GM18868 (cell line): ENCODE results near the gene ZCCHC14.
"Not testable (repeated sequence)": the region's sequence is repeated elsewhere in the genome, so short reads cannot be mapped to it uniquely, and the experiment has no call there.

Experiments used
- ATAC-seq: cut with Tn5 transposase; IDR thresholded peaks from one replicate; pipeline ENCODE4 v1.9.1; 2021; ENCODE audit warnings: mild to moderate bottlenecking, moderate library complexity; ENCODE audit not compliant: unreplicated experiment

Gene ZCCHC14

DNA sequence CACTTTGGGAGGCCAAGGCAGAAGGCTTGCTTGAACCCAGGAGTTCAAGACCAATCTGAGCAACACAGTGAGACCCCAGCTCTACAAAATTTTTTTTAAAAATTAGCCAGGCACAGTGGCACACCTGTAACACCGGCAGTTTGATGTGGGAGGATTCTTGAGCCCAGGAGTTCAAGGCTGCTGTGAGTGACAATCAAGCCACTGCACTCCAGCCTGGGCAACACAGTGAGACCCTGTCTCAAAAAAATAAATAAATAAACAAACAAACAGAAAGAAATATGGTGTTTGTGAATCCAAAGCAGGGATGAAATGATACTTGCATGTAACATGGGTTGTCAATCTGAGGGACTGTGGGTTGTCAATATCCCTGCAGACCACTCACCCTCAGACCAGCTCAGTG lies 125.9 kb downstream of the ZCCHC14 start:
- ATAC-seq = no peak

DNA sequence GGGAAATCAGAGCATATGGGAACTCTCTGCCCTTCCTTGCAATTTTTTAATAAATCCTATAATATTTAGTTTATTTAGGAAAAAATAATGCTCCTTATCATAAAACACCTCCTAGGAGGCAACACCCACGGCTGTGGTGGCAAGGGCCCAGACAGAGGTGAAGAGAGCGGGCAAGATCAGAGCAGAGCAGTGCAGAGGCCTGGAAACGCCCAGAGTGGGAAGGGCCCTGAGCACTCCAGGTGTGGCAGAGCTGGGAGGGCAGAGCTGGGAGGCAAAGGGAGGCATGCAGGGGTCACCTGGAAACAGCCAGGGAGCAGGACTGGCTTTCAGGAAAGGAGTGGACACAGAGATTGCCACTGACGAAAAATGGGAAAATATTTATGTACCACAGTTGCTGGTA lies 126.5 kb downstream of the ZCCHC14 start:
- no peak for ATAC-seq

DNA sequence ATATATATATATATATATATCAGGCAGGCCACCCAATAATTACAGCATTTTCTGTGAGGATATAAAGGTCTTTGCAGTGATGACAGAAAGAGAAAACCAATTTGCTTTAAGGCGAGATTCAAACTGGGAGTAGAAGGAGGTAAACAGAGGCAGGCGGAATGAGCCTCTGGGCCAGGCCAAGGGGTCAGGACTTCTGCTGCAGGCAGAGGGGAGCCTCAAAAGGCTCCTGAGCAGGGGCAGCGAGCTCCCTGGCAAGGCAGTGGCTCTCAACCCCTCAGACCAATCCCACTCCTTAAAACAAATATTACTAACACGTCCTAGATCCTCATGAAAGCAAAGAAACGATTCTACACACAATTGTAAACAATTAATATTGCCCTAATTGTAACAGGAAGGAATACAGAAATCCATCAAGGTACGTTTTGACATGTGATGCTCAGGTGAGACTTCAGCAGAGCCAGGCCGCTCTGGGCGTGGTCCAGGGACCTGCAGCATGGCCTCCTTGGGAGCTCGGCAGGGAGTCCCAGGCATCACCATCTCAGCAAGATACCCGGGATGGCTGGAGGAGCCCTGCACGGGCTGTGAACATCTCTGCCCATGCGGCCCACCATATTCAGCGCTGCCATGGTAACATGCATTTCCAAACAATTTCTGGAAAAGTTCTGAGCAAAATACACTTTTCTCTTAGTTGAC lies 127.7 kb downstream of the ZCCHC14 start:
- ATAC-seq = no peak

DNA sequence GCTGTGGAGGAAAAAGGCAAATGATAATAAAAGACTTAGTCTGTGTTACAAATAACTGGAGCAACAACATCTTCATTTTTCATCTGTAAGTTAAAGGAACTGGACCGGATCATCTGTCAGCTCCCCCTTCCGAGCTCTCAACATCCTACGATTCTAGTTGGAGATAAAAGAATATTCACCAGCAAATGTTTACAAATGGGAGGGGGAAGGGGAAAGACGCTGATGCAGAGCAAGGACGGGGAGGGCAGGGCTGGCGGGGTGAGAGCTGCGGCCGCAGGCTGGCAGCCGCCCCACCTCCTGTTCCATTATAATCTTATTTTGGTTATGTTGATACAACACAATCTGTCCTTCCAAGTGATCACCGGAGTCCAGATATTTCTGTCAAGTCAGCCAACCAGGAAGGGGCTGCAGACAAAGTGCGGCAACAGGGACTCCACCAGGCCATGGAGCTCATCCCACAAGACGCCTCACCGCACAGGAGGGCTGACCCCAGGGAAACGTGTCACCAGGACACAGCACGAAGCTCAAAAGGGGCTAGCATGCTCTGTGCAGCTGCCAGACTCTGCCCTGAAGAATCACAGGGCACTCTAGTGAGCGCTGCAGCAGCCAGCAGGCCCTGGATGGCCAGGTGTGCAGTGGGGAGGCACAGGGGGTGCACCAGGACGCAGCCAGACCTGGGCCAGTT lies 128.9 kb downstream of the ZCCHC14 start:
- no peak for ATAC-seq

DNA sequence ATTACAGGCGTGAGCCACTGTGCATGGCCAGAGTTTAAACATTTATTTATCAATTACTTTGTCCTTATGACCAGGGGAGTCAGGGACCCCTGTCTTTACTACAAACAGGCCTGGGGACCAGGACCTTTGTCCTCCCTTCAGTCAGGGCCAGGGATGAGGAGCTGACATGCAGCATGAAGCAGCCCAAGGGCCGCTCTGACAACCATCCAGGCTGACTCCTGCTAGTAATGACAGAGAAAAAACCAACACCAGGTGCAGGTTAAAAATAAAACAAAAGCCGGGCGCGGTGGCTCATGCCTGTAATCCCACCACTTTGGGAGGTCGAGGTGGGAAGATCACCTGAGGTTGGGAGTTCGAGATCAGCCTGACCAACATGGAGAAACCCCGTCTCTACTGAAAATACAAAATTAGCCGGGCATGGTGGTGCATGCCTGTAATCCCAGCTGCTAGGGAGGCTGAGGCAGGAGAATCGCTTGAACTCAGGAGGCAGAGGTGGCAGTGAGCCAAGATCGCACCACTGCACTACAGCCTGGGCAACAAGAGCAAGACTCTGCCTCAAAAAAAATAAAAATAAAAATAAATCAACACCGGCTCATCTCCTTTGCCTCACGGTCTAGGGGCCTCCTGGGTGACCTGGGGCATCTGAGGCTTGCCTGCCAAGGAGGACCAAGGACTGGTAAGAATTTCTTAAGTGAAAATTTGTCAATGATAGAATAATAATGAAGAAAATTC lies 129.8 kb downstream of the ZCCHC14 start:
- ATAC-seq = not testable (repeated sequence)

DNA sequence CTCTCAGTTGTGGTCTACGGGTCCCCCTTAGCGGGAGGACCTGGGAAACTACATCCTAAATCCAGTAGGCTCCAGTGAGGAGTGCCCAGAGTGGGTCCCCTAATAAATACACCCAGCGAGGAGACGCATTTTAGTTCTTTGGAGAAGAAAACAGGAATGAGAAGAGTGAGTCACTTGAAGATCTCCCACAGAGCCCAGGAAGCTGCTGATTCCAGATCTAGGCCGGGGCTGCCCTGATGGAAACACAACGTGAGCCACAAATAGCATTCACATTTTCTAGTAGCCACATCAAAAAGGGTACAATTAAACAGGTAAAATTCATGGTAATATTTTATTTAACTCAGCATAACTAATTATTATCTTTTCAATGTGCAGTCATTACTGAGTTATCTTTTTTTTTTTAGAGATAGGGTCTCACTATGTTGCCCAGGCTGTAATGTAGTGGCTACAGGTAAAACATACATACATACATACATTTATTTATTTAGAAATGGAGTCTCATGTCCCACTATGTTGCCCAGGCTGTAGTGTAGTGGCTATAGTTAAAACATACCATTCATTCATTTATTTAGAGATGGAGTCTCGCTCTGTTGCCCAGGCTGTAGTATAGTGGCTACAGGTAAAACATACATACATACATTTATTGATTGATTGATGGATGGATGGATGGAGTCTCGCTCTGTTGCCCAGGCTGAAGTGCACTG lies 130.8 kb downstream of the ZCCHC14 start:
- no peak for ATAC-seq

DNA sequence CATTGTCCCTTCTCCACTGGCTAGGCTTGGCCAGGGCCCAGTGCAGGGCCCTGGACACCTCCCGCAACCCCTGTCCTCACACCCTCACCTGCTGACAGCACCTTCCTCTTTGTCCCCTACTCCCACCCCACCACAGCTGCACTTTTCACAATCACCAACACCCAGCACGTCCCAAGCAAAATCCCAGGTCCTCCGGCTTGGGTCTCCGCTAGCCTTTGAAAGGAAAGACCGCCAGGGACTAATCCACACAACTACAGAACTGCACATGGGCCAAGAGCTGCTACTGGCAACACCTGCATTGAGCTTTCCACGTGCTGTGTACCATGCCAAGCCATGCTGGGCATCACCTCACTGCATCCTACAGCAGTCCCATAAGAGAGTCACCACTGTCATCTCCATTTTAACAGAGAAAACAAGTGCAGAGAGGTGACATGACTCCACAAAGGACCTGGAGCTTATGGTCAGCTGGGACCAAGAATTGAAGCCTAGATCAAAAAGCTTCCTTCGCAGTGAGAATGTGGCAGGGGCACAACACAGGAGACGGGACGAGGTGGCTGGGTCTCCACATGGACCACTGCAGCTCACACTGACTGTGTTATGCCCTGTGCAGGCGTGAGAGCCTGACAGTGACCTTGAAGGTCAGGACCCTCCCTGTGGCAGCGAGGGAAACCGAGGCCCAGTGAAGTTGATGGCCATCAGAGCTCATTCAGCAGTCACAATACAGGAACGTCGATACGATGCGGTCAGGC lies 131.8 kb downstream of the ZCCHC14 start:
- no peak for ATAC-seq

- ATAC-seq = no peak
These were observed 133.7 kb downstream of the ZCCHC14 start for GRCh38 chr16:87359121-87359520.

- ATAC-seq = no peak
These were observed 134.1 kb downstream of the ZCCHC14 start for GRCh38 chr16:87358696-87359095.

DNA sequence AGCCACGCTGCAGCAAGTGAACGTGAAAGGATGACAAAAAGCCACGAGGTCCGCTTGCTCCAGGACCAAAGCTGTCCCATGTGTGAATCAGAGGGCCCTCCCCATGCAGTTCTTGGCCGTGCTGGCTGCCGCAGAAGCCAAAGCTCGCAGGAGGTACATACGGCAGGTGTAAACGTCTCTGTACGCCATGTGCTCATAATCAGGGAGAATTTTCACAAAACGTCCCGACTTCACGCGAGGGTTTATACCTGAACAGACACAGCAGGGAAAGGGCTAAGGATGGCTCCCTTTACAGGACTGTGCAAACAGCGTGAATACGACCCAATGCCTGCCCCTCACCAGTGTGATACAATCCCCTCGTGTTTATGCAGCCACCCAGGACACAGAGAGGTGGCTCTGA lies 134.6 kb downstream of the ZCCHC14 start:
- no peak for ATAC-seq

- no peak for ATAC-seq
These were observed 136.4 kb downstream of the ZCCHC14 start for GRCh38 chr16:87356491-87356853.
